Nephron progenitor cell (in vitro differentiated cells): ENCODE results near the gene SGK2.

Experiments used
- DNase-seq: peaks from one replicate; pipeline ENCODE4 v3.0.0; 2021
- H3K27ac Mint-ChIP-seq: 2 replicates; pipeline ENCODE4 v1.8.0; 2021; ENCODE audit warnings: mild to moderate bottlenecking, moderate library complexity, mixed read lengths
- H3K27me3 Mint-ChIP-seq: 2 replicates; pipeline ENCODE4 v1.8.0; 2021; ENCODE audit warnings: mild to moderate bottlenecking, low read depth, mixed read lengths; ENCODE audit not compliant: poor library complexity
- H3K36me3 Mint-ChIP-seq: 2 replicates; pipeline ENCODE4 v1.8.0; 2021; ENCODE audit warnings: low read depth, mixed read lengths
- H3K4me1 Mint-ChIP-seq: 2 replicates; pipeline ENCODE4 v1.8.0; 2021; ENCODE audit warnings: mixed read lengths
- H3K4me3 Mint-ChIP-seq: 2 replicates; pipeline ENCODE4 v1.8.0; 2021; ENCODE audit warnings: mild to moderate bottlenecking, moderate library complexity, mixed read lengths
- H3K9me3 Mint-ChIP-seq: 2 replicates; pipeline ENCODE4 v1.8.0; 2021; ENCODE audit warnings: mild to moderate bottlenecking, moderate library complexity, mixed read lengths
- CTCF ChIP-seq: fragments of 200-600 bp; sonication (generic); IDR thresholded peaks from 2 replicates; pipeline ENCODE4 v1.5.0; 2021; ENCODE audit warnings: antibody characterized with exemption

The SGK2 gene

GRCh38 chr20:43529457-43530153 is 29.2 kb upstream of the SGK2 start:
- H3K4me3 Mint-ChIP-seq = no peak overlapping the region
- no peak overlapping the region for H3K27ac Mint-ChIP-seq

DNA sequence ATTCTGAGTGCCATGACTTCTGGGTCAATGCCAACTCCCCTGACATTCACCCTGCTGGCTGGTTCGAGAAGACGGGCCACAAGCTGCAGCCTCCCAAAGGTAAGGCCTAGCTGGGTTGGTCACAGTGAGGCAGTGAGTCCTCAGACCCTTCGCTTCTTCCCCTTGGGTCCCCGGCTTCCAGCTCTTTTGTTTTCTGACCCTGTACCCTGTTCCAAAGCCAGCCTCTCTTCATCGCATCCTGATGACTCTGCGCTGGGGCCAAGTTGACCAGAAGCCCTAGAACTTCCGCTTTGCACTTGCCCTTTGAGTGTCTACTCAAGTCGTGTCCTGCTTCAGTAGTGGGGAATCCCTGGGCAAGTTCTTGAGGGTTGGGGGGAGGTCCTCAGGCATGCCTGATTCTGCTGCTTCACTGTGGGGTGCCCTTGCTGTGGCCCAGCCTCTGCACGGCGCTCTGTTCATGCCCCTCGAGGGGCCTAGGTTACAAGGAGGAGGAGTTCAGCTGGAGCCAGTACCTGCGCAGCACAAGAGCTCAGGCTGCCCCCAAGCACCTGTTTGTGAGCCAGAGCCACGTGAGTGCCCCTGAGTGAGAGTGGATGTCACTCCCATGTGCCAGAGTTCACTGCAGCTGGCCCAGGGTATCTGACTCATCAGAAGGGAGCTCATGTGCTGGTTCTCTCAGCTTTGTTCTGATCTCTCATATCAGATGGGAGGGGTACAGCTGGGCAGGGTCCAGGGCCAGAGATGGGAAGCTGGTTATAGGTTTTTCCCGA is 28.3 kb upstream of the SGK2 start:
- no peaks in the 10 kb centered on the region for H3K4me1 Mint-ChIP-seq
- DNase-seq = no peak

More at GRCh38 chr20:43529457-43530153, 29.2 kb upstream of the SGK2 start:
- Mint-ChIP-seq H3K9me3 (peaks cover 1% of the 10 kb centered on the region), H3K4me1 (no peaks in the 10 kb centered on the region), H3K27me3 (peaks cover 9% of the 10 kb centered on the region), H3K36me3 (peaks cover 9% of the 10 kb centered on the region)
- TF ChIP-seq CTCF = no peak
- DNase-seq = no peak

DNA sequence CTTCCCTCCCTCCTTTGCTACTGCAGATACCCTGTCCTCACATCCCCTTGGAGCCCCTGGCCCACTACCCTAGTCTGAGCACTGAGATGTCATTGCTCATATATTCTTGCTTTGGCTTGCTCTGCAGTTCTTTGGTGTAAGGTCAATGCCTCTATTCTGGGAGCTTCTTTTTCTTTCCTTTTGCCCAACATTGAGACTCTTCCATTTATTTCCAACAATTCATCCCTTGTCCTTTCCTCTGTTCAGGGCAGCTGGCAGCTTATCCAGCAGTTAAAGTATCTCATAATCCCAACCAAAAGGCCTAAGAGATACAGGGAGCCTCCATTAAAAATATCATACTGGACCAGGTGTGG is 27.8 kb upstream of the SGK2 start:
- H3K4me3 Mint-ChIP-seq = no peak overlapping the region

More for the DNA sequence above, 28.3 kb upstream of the SGK2 start:
- Mint-ChIP-seq H3K4me3 (no peak overlapping the region), H3K27me3 (peaks cover 9% of the 10 kb centered on the region), H3K9me3 (no peaks in the 10 kb centered on the region), H3K36me3 (peaks cover 4% of the 10 kb centered on the region), H3K27ac (peak overlapping the region; percentile 19)
- no peak for TF ChIP-seq CTCF

DNA sequence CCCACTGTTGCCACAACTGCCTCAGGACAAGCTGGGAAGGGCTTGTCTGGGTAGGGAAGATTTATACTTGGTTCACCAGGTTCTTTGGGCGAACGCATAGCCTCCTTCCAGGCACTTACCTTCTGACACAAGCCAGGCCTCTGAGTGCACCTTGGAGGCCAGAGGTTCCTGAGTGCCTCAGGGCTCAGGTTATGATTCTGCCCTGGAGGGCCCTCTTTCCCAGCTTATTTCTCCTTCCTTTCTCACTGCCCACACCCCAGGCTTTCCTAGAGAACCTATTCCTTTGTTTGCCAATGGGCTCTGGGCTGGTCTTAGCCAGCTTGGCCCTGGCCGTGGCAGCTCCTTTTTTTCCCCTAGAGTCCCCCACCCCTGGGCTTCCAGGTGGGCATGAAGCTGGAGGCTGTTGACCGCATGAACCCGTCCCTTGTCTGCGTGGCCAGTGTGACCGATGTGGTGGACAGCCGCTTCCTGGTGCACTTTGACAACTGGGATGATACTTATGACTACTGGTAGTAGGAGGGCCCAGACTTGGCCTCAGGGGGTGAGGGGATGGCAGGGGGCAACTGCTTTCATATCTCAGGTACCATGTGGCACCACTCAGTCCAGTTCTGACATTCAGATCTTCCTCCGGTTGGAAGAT is 26.3 kb upstream of the SGK2 start:
- Mint-ChIP-seq H3K9me3 (no peaks in the 10 kb centered on the region), H3K4me3 (no peak overlapping the region), H3K27ac (no peak overlapping the region), H3K27me3 (peaks cover 6% of the 10 kb centered on the region), H3K36me3 (peaks cover 4% of the 10 kb centered on the region), H3K4me1 (no peaks in the 10 kb centered on the region)
- no peak for DNase-seq
- no peak for TF ChIP-seq CTCF

More for the DNA sequence above, 27.8 kb upstream of the SGK2 start:
- H3K27ac Mint-ChIP-seq = peak overlapping the region; percentile 19
- no peak for TF ChIP-seq CTCF
- peaks cover 4% of the 10 kb centered on the region for H3K36me3 Mint-ChIP-seq
- H3K9me3 Mint-ChIP-seq = no peaks in the 10 kb centered on the region
- DNase-seq = no peak
- peaks cover 7% of the 10 kb centered on the region for H3K27me3 Mint-ChIP-seq
- no peaks in the 10 kb centered on the region for H3K4me1 Mint-ChIP-seq

- no peak overlapping the region for H3K4me3 Mint-ChIP-seq
- no peaks in the 10 kb centered on the region for H3K4me1 Mint-ChIP-seq
- TF ChIP-seq CTCF = no peak
- H3K36me3 Mint-ChIP-seq = peaks cover 4% of the 10 kb centered on the region
- peaks cover 4% of the 10 kb centered on the region for H3K27me3 Mint-ChIP-seq
- H3K27ac Mint-ChIP-seq = no peak overlapping the region
- DNase-seq = no peak
- no peaks in the 10 kb centered on the region for H3K9me3 Mint-ChIP-seq
Measured at GRCh38 chr20:43533060-43533459, 25.8 kb upstream of the SGK2 start.
